ENCODE data around the gene ETFBKMT.

ETFBKMT gene

GRCh38 chr12:31722580-31722979, 63.1 kb downstream of the ETFBKMT start:
- no peak overlapping the region for H3K27ac ChIP-seq
- no peak overlapping the region for H3K4me3 ChIP-seq
- H3K9me3 ChIP-seq: peaks cover 32% of the 10 kb centered on the region
- TF ChIP-seq Cebpa-rat (IDR thresholded peaks at IDR 0.05): no peak
- H3K36me3 ChIP-seq: peaks cover 19% of the 10 kb centered on the region
- H3K4me2 ChIP-seq: peak overlapping the region; percentile 65
- H3K4me1 ChIP-seq: peaks cover 31% of the 10 kb centered on the region
- peaks cover 35% of the 10 kb centered on the region for H4K20me1 ChIP-seq
- H3K27me3 ChIP-seq: 0 out of 2 replicates have a peak, but pooled peaks cover 14% of the 10 kb centered on the region
- no peak overlapping the region for H3K9ac ChIP-seq
